Activated CD4-positive, CD25-positive, alpha-beta regulatory T cell (primary cell): Measurements from ENCODE around the gene PRR27.
"Not testable (repeated sequence)": the region's sequence is repeated elsewhere in the genome, so short reads cannot be mapped to it uniquely, and the experiment has no call there.

ENCODE experiments used
- DNase-seq, 4 experiments: peaks; one replicate each; lab custom pipeline; 2025; lab: John Stamatoyannopoulos, UW

PRR27 gene

GRCh38 chr4:70197842-70198241 is 43.8 kb downstream of the PRR27 start:
- no peak for DNase-seq

- no peak for DNase-seq
Observed at GRCh38 chr4:70203601-70204000, 49.6 kb downstream of the PRR27 start.

GRCh38 chr4:70212752-70213151 is 58.7 kb downstream of the PRR27 start:
- DNase-seq: not testable (repeated sequence)
